Hypothalamus (tissue), 51 donors: ENCODE results near the gene MRM1.

Source experiments
- DNase-seq, 51 donors: peaks; one replicate each; lab custom pipeline; 2025; lab: John Stamatoyannopoulos, UW

MRM1 gene

DNA sequence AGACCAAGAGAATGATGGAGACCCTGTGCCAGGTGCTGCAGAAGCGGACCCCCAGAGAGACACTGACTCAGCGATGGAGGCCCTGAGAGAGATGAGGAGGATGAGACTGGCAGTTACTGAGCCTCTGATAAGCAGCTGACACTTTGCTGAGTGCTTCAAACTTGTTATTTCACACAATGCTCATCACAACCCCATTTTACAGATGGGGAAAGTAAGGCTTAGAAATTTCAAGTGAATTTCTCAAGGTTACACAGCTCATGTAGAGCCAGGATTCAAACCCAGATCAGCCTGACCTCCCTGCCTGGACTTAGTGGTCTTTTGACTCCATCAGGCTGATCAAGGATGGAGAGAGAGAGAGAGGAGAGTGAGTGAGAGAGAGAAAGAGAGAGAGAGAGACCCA, 27.2 kb downstream of the MRM1 start:
- DNase-seq = no peak

DNA sequence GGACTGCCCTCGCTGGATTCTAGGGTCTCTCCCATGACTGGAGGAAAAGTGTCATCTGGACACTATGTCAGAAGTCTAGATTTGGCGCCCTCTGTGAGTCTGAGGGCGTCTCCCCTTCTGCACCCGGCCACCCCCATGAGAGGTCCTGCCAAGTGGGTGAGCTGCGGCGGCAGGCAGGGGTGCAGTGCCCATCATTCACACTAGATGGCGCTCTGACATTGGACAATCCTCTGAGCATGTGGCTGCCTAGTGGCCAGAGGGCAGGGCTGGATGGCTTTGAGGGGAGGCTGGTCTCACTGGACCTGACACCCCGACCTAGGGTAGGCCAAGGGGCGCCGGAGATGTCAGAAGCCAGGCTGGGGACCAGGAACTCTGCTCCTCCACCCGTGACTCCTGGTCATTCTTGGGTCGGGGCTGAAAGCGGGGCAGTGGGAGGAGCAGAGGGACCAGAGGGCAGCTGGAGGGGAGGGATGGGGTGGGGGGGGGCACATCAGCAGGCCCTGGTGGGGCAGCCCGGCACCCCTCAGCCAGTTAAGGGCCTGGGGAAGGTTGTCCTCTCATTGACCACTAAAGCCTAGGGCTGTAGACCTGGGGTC, 28.0 kb downstream of the MRM1 start:
- DNase-seq = peak; percentile 8 to 85 (median 58)

DNA sequence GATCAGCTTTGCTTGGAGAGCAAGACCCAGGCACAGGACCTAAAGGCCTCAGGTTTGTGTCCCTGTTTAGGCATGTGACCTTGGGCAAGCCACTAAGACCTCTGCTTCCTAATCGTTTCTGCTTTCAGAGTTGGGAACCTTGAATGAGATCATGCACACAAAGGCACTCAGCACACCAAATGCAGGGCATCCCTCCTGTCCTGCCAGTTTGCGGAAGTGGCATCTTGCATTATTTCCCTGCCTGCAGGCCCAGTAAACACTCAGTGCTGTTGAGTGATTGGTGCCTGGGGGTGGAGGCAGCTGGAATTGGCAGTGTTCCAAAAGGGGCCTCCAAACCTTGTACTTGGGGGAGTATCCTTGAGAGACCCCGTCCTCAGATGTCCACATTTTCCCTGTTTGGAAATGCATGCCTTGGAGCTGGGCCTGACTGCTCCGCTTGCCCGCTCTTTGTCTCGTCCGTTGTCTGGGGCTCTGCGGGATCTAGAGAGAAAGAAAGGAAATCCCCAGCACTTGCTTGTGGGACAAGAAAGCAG, 28.7 kb downstream of the MRM1 start:
- no peak for DNase-seq

DNA sequence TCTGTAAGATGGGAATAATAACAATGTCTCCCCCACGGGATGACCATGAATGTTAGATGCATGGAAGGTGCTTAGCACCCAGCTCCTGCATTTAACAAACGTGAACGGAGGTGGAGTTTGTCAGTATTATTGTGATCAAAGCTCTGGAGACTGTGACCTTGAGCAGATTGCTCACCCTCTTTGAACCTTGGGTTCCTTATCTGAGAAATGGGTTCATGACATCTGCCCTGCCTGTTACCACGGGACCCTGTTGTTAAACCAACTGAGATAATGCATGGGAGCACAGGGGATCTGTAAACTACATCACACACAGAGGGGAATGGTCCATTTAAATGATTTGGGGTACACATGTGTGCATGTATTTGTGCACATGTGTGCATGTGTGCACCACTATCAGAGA, 29.6 kb downstream of the MRM1 start:
- DNase-seq = no peak

DNA sequence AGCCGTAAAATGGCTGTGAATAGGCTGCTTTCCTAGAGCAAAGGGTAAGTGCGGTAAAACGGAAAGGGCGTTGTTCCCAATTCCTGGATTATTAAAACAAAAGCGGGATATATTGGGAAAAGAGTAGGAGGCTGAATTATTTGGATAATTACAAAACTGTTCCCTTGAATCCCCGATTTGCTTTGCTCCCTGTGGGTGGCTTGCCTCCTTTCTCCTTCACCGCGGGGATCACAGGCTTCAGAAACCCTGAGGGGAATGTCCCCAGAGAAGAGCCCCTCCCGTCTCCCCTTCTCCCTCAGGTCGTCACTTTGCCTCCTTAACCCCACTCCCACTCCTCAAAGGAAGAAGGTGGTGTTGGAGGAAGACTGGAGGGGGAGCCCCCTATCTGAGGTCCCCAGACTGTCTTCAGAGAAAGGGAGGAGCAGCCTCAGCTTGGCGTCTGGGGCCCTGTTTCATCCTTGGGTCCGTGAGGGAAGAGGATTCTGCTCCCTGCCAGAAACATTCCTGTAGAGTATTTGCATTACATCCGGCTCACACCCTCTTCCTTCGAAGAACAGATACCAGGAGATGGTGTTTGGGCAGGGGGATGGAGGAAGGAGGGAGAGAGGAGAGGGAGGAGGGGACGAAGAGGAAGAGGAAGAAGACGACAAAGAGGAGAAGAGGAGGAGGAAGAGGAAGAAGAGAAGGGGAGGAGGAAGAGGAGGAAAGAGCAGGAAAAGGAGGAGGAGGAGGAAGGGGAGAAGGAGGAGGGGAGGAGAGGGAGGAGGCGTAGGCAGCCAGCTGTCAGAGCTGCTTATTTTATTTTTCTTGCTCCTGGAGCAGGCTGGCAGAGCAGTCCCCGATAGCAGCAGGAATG, 31.8 kb downstream of the MRM1 start:
- DNase-seq = peak in 1 of 51 donors; percentile 59

DNA sequence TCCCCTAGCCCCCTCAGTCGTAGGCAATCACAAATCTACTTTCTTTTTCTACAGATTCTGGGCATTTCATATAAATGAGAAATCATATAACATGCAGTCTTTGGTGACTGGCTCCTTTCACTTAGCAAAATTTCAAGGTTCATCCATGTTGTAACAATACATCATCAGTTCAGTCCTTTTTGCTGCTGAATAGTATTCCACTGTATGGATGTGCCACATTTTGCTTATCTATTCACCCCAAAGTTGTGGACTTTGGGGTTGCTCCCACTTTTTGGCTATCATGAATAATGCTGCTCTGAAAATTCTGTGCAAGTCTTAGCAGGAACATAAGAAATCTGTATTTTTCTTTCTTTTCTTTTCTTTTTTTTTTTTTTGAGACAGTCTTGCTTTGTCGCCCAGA, 39.0 kb downstream of the MRM1 start:
- DNase-seq = no peak

DNA sequence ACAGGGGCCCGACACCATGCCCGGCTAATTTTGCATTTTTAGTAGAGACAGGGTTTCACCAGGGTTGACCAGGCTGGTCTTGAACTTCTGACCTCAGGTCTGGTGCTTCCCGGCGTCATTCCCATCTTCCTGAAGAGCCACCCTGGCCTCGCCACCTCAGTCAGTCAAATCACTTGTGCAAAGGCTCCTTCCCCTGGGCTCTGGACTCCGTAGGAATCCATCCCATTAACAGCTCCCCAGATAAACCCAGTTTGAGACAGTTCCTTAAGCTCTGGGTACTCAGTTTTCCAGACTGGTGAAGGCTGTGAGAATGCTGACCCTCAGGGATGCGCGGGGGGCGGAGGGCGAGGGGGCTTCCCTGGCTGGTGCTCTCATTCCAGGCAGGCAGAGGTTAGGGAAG, 39.5 kb downstream of the MRM1 start:
- DNase-seq = no peak

DNA sequence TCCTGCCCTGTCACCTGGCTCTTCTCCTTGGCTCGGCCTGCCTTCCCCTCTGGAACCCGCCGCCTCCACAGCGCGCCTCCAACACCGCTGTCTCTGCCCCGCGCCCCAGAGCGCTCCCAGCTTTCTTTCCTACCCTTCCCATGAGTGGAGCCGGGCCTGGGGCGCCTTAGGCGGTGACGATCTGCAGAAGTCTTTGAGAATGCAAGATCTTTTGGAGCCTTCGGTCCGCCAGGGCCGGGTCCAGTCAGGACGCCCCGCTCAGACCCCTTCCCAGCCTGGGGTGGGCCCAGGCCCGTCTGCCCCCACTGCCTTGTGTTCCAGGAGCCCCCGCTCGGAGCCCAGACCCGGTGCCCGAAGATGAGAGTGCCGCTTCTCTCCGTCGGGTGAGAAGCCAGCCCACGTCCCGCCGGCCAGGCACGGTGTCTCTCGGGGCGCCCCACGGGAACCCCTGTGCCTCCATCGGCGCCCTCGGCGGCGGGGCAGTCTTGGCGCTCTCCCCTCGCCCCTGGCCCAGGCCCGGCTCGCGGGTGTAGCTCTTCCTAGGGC, 40.0 kb downstream of the MRM1 start:
- DNase-seq = no peak

DNA sequence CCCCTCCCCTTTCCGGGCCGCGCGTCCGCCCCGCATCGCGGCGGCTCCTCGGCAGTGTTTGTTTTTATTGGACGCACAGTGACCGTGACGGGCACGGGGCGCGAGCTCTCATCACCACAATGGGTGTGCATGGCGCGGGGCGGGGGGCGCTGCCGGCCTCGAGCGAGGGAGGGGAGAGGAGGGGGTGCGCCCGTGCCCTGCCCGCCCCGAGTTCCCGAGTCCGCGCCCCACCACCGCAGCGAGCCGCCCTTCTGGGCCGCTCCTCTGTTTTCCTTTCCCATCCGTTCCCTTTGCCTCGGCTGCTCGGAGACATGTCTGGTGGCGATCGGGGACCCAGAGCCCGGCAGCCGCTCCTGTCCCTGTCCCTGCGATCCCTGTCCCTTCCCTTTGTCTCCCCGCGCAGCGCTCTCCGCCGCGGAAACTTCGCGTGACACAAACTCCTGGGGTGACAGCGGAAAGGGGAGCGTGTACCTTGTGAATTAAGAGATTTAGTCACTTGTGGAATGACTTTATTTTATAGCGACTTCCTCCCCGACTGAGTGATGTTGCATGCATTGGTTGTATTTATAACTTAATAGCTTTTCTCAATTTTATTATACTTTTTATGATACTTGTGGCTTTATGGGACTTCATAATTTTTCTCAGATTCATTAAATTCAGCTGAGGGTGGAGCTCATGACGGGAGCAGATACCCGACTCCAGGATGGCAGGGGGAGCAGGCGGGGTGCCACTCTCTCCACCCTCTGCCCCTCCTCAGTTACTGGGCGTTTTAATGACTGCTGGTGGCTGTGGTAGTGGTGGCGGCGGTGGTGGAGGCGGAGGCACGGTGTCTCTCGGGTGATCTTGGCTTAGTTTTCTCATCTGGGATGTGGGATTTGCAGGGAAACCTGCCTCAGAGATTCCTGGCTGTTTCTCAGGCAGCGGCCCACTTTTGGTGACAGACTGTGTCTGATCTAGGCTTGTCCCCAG, 40.8 kb downstream of the MRM1 start:
- peak in 2 of 51 donors; percentile 4 to 10 for DNase-seq

DNA sequence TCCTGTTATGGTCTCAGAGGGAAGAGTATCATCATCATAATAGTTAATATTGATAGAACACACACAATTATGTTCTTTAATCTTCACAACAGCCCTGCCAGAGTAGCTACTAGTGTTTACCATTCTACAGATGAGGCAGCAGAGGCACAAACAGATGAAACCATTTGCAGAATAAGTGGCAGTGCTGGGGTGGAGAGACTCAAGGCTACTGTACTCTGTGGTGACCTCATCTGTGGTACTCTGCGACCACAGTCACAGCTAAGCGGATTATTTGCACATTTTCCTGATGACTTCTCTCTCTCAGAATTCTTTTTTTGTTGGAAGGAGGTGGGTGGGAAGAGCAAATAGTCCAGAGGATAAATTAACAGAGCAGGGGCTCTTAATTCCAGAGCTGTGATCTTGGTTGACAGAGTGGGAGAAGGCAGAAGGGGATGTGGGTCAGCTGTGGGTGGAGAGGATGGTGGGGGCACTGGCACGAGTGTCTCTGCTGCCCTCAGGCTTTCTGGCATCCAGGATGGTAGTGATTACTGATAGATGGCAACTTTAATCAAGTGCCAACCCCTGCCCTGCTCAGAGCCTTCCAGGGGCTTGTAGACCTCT, 41.8 kb downstream of the MRM1 start:
- DNase-seq = no peak

DNA sequence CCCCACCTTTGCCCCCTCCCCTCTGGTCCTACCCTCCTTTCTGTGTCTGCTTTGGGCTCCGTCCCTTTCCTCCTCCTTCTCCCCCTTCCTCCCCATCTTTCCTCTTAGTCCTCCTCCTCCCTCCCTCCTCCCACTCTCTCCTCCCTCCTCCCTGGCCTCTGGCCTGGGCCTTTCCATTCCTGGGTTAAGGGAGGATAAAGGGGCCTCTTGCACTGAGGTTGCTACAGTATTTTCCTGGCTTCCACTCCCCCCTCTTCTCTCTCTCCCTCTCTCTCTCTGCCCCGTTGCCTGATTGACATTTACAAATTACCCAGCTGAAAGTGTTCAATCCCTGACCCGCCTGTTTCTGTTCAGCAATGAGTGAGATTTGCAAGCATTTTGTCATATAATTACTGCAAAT, 44.0 kb downstream of the MRM1 start:
- DNase-seq = no peak

DNA sequence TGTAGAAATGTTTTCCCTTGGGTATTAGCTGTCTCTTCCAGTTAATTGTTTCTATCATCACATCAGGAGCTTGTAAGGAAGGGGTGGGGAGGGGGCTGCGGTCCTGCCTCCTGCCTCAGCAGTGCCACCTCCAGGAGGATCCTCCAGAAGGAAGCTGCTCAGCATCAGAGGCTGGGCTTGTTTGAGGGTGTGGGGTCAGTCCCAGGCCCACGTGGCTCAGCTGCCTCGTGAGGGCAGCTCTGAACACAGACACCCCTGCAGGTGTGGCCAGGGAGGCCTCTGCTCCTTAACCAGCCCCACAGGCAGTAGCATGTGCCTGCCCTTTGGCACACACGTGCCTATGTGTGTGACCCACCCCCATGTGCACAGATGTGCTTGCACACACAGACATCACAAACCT, 46.3 kb downstream of the MRM1 start:
- no peak for DNase-seq

DNA sequence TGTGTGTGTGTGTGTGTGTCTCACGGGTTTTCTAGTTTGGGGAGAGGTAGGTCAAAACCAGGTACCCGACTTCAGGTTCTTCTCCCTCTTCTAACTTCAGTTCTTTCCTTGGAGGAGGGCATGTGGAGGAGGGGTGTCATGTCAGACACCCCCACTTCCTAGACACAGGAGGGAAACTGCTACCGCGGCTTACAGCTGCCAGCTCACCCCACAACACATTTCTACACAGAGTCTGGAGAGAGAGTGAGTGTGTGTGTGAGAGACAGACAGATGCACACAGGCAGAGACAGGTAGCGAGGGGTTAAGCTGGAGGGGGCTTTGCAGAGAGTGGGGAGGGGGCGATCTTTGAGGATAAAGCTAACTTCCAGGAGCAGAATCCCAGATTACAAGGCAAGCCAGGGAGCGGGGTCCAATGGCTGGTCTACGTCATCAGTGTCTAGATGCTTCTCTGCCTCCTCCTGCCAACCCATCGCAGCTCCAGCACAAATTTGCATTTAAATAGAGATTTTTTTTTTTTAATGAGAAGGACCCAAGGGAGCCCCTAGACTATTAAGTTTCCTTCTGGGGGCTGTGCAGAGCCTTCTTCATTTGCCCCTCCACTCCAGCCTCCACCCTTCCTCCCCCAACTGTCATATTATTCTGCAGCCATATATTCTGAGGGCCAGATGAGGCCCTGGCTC, 48.9 kb downstream of the MRM1 start:
- DNase-seq = peak in 1 of 51 donors; percentile 15

DNA sequence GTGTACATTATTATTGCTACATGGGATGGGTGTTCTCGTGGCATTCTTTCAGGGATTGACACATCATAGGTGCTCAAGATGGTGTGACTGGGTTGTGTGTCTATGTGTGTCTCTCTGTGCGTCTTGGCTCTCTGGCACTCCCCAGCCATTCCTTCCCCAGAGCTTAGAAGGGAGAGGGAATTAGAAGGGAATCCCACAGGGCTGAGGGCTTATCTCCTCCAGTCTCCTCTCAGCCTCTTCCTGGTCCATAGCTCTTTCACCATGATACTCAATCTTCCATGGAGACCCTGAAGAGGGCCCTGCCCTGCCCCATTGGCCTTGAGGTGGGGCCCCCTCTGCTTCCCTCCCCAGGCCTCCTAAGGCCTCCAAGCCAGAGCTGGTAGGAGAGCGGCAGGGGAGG, 52.0 kb downstream of the MRM1 start:
- DNase-seq = no peak

DNA sequence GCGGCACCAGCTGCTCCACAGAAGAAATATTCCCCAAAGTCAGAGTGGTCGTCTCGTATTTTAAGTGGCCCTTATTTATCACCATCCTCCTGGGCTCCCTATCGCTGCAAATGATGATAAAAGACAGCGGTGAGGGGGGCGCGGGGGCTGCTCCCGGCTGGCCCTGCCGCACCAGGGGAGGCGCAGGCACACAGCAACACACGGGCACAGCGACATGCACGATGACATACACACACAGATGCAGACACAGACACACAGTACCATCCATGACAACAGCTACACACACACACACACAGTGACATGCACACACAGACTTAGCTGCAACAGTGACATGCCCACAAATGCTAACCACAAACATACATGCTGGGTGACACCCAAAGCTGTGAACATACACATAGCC, 52.5 kb downstream of the MRM1 start:
- no peak for DNase-seq

DNA sequence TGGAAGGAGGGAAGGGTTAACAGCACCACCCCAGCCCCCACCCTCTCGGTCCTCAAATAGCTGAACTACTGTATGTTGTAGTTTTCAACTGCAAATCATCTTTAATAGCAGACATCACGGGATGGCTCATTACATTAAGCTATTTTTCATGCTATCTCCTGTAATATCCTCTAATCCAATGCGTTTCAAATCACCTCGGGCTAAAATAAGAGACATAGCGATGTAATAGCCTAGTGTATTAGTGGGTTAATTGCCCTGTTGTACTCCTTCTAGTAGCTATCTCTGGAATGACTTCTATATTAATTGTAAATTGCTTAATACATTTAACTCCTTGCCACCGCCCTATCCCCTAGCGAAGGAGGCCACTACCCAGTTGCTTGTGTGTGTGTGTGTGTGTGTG, 54.3 kb downstream of the MRM1 start:
- no peak for DNase-seq

DNA sequence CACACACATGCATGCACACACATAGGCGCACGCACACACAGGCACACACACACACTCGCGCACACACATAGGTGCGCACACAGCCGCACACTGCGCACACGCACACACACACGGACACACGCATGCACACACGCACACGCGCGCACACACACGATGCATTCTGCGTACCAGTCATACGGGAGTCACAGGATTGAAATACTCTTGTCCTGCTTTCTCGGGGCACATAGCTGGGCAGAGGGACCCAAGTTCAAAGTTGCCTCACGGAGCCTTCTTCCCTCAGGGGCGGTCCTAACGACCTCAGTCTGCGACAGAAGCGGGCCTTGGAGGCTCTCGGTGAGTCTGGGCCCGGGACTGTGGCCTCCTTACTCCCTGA, 56.0 kb downstream of the MRM1 start:
- no peak for DNase-seq

DNA sequence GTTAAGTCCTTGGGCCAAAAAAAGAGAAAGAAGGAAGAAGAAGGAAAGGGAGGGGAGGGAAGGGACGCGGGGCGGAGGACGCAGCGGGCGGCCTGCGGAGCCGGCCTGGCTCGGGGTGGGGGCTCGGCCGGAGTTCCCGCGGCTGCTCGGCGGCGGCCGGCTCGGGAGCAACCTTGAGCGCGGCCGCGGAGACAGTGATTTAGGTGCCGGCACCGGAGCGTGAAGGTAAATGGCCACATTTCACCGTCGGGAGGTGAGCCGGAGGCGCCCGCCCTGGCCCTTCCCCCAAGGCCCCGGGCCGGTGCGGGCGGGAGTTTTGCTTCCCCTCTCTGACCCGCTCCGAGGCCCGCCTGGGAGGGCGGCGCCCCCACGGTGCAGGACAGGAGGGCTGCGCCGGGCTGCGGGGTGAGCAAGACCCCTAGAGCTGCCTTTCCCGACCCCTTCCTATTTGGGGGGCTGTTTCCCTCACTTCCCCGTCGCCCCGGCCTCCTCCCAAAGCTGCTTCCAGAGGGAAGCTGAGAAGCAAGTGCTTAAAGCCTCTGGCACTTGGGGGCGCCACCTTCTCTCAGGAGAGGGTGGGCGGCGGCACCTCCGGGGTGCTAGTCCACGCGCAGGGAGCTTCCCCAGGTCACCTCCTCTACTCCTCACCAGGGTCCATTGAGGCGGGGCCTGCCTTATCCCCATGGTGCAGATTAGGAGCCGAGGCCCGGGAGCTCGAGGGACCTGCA, 56.5 kb downstream of the MRM1 start:
- DNase-seq = peak in 8 of 51 donors; percentile 3 to 18 (median 8)
